Activated CD8-positive, alpha-beta T cell treated with anti-CD3 and anti-CD28 coated beads for 36 hours (primary cell): Measurements from ENCODE around the gene SHFL. TPM values are rescaled to one million over a fixed set of nuclear protein-coding genes. Genes with fewer than 3 reads are reported as not detected.

Source experiments
- ATAC-seq: fragments of 200-7000 bp; cut with Tn5 transposase; one replicate; pipeline ENCODE4 v1.10.0; 2021; ENCODE audit warnings: mild to moderate bottlenecking, moderate library complexity
- CTCF ChIA-PET: fragments of 350-600 bp; sonication (Branson Sonifier 250); formaldehyde crosslinking; loops from one replicate; lab custom pipeline; 2021; ENCODE audit warnings: antibody characterized with exemption; lab: Charles Lee
- POLR2A ChIA-PET: fragments of 350-600 bp; sonication (Branson Sonifier 250); formaldehyde crosslinking; loops from one replicate; lab custom pipeline; 2021; ENCODE audit warnings: antibody characterized with exemption; lab: Charles Lee
- DNase-seq: peaks from one replicate; pipeline ENCODE4 v3.0.0-alpha.2; 2020
- H3K27ac Mint-ChIP-seq: one replicate; pipeline ENCODE4 v1.8.0; 2021; ENCODE audit warnings: mild to moderate bottlenecking, mixed read lengths
- H3K27me3 Mint-ChIP-seq: one replicate; pipeline ENCODE4 v1.8.0; 2021; ENCODE audit warnings: mixed read lengths
- H3K36me3 Mint-ChIP-seq: one replicate; pipeline ENCODE4 v1.8.0; 2021; ENCODE audit warnings: low read depth, mixed read lengths
- H3K4me1 Mint-ChIP-seq: one replicate; pipeline ENCODE4 v1.8.0; 2021; ENCODE audit warnings: low read depth, mixed read lengths
- H3K4me3 Mint-ChIP-seq: one replicate; pipeline ENCODE4 v1.8.0; 2021; ENCODE audit warnings: mild to moderate bottlenecking, moderate library complexity, mixed read lengths
- H3K9me3 Mint-ChIP-seq: one replicate; pipeline ENCODE4 v1.8.0; 2021; ENCODE audit warnings: mixed read lengths
- intact Hi-C: fragments of 100-400 bp; cut with micrococcal nuclease; formaldehyde crosslinking; loops from one replicate; pipeline ENCODE4 v1.10.0; 2022
- total RNA-seq, 2 experiments: library from RNA; stranded (reverse); gene quantifications; one replicate each; pipeline ENCODE4 v1.2.3, GENCODE V29; 2021
- TF ChIP-seq, protein P1 (sequence below): fragments of 200-600 bp; IDR thresholded peaks from one replicate; pipeline ENCODE4 v1.8.0; 2022; ENCODE audit warnings: antibody characterized with exemption, mild to moderate bottlenecking

The SHFL gene
- total RNA-seq, 2 experiments from 2014 or later, result 45.6 to 49.5 TPM

GRCh38 chr19:10100163-10100785 is 14.2 kb downstream of the SHFL start:
- POLR2A ChIA-PET, result interaction anchor here (1.1 to 27.0 kb wide), 3 partner anchors 11 to 94 kb away, joined by 4 to 521 read pairs (median 4); partner anchors contain the start of genes DNMT1, EIF3G, P2RY11 and PPAN
- no peak for DNase-seq
- Mint-ChIP-seq H3K4me1 (peaks cover 46% of the 10 kb centered on the region), H3K36me3 (peaks cover 14% of the 10 kb centered on the region), H3K9me3 (no peaks in the 10 kb centered on the region), H3K4me3 (peak overlapping the region; percentile 52), H3K27me3 (no peaks in the 10 kb centered on the region), H3K27ac (peak overlapping the region; percentile 89)
- intact Hi-C loops, result no loop called here
- CTCF ChIA-PET, result interaction anchor here (0.6 to 10.2 kb wide), 5 partner anchors 8 to 150 kb away, joined by 3 to 128 read pairs (median 4); partner anchors contain the start of genes EIF3G, P2RY11 and PPAN
- ATAC-seq, result no peak
- TF ChIP-seq, protein P1, sequence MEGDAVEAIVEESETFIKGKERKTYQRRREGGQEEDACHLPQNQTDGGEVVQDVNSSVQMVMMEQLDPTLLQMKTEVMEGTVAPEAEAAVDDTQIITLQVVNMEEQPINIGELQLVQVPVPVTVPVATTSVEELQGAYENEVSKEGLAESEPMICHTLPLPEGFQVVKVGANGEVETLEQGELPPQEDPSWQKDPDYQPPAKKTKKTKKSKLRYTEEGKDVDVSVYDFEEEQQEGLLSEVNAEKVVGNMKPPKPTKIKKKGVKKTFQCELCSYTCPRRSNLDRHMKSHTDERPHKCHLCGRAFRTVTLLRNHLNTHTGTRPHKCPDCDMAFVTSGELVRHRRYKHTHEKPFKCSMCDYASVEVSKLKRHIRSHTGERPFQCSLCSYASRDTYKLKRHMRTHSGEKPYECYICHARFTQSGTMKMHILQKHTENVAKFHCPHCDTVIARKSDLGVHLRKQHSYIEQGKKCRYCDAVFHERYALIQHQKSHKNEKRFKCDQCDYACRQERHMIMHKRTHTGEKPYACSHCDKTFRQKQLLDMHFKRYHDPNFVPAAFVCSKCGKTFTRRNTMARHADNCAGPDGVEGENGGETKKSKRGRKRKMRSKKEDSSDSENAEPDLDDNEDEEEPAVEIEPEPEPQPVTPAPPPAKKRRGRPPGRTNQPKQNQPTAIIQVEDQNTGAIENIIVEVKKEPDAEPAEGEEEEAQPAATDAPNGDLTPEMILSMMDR, result no peak

DNA sequence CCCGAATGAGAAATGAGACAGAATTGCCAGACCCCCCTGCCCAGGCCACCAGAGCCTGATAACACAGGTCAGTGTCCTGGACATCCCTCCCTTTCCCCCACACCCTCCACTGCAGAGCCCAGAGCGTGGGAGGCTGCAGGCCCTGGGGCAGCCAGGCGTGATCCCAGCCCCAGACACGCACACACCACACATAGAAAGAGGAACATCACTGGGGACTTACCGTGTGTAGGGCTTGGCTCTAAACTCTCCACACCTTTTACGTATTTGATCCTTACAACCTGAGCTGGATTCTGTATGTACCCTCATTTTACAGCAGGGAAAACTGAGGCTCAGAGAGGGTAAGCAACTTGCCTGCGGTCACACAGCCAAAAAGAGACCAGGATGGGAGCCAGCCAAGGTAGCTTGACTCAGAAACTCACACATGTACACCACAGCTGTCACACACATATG is 16.7 kb downstream of the SHFL start:
- Mint-ChIP-seq H3K4me3 (peak overlapping the region; percentile 70), H3K4me1 (peaks cover 54% of the 10 kb centered on the region), H3K27me3 (no peaks in the 10 kb centered on the region), H3K36me3 (peaks cover 23% of the 10 kb centered on the region), H3K9me3 (no peaks in the 10 kb centered on the region), H3K27ac (peak overlapping the region; percentile 98)
- TF ChIP-seq, protein P1, result no peak
- peak; percentile 49 for DNase-seq
- ChIA-PET CTCF (interaction anchor here (1.0 to 10.2 kb wide), 2 partner anchors 12 to 22 kb away, joined by 3 to 128 read pairs; partner anchors contain the start of genes EIF3G and P2RY11), POLR2A (interaction anchor here (4.5 to 27.0 kb wide), 3 partner anchors 3 to 91 kb away, joined by 23 to 521 read pairs (median 521); partner anchors contain the start of genes ANGPTL6, DNMT1, EIF3G and P2RY11)
- intact Hi-C loops, result no loop called here
- ATAC-seq, result no peak

DNA sequence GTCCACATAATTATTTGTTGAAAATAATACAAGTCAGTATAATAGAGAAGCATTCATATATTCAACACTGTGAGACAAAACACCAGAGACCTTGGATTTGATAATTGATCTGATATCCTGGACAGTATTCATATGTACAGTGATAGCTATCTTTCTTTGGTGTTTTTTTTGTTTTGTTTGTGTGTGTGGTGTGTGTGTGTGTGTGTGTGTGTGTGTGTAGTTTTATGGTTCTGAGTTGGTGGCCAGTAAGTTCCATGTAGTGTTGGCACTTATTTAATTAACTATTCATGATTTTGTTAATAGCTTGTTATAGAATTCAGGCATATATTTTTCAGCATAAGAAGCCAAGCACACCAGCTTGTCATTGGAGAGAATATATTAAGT is 18.0 kb downstream of the SHFL start:
- no peaks in the 10 kb centered on the region for H3K27me3 Mint-ChIP-seq
- H3K4me3 Mint-ChIP-seq, result peak overlapping the region; percentile 97
- CTCF ChIA-PET, result interaction anchor here (0.7 to 10.2 kb wide), 4 partner anchors 11 to 308 kb away, joined by 3 to 128 read pairs (median 3); partner anchors contain the start of genes EIF3G and P2RY11
- TF ChIP-seq, protein P1, result no peak
- ATAC-seq (no peak), DNase-seq (no peak)
- H3K4me1 Mint-ChIP-seq, result peaks cover 50% of the 10 kb centered on the region
- POLR2A ChIA-PET, result interaction anchor here (0.7 to 27.0 kb wide), 5 partner anchors 4 to 297 kb away, joined by 3 to 521 read pairs (median 23); partner anchors contain the start of genes ANGPTL6, DNMT1, EIF3G and P2RY11
- H3K27ac Mint-ChIP-seq, result peak overlapping the region; percentile 100
- H3K9me3 Mint-ChIP-seq, result no peaks in the 10 kb centered on the region
- H3K36me3 Mint-ChIP-seq, result peaks cover 32% of the 10 kb centered on the region
- intact Hi-C loops, result no loop called here

DNA sequence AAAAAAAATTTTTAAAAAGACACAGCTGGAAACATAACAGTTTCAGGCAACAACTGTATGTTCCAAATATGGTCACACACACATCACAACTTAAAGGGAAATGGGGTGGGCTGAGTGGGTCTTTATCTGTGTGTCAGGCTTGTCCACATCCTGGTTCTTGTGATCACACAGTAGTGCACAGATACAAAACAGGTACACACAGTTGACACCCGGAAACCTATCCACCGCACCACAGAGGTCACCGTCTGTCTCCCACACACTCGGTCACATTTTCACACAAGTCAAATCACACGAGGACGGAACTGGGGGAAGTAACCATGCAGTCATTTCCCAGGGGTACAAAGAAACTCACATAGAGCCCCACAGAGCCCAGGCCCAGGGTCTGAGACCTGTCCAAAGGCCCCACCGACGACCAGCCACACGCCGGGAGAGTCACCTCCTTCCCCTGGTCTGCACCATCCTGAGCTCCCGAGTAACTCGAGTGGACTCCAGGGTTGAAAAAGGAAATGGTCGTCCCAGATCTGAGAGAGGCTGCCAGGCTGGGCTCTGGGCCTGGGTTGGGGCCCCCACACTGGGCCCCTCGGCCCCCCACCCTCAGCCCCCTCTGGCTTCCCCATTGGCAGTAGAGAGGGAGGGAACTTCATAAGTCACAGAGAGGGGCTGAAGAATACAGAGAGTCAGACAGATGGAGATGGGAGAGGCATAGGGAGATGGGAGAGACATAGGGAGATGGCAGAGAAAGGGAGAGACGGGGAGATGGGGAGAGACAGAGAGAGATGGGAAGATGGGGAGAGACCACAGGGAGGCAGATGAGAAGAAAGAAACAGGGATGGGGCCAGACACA is 18.8 kb downstream of the SHFL start:
- ATAC-seq (peak; percentile 64), DNase-seq (peak; percentile 95)
- Mint-ChIP-seq H3K4me1 (peaks cover 53% of the 10 kb centered on the region), H3K4me3 (peak overlapping the region; percentile 97), H3K9me3 (no peaks in the 10 kb centered on the region), H3K27ac (peak overlapping the region; percentile 100), H3K36me3 (peaks cover 37% of the 10 kb centered on the region), H3K27me3 (no peaks in the 10 kb centered on the region)
- TF ChIP-seq, protein P1, result no peak
- intact Hi-C loops, result no loop called here
- POLR2A ChIA-PET, result interaction anchor here (0.7 to 27.0 kb wide), 8 partner anchors 5 to 296 kb away, joined by 3 to 521 read pairs (median 8); partner anchors contain the start of genes ANGPTL6, DNMT1, EIF3G and P2RY11
- CTCF ChIA-PET, result interaction anchor here (0.7 to 10.2 kb wide), 4 partner anchors 7 to 308 kb away, joined by 3 to 128 read pairs (median 23); partner anchors contain the start of genes EIF3G and P2RY11
